Gastroesophageal sphincter (tissue), 3 donors: ENCODE data around the gene IPO13.

Experiments
- CTCF ChIP-seq, 4 experiments: fragments of 200-600 bp in 2 of 4; fragments of 450-650 bp in 2 of 4; sonication (generic) in 1 of 4; IDR thresholded peaks; one replicate each; pipeline ENCODE4 v1.5.1; 2017 to 2019; ENCODE audit warnings: antibody characterized with exemption in 4 of 4, mild to moderate bottlenecking in 2 of 4, moderate library complexity in 2 of 4
- POLR2A ChIP-seq, 2 donors: fragments of 450-650 bp; IDR thresholded peaks; one replicate each; pipeline ENCODE4 v1.6.1; 2017; ENCODE audit warnings: antibody characterized with exemption in 2 of 2, mild to moderate bottlenecking in 2 of 2, moderate library complexity in 1 of 2

GRCh38 chr1:43957407-43958040, 10.8 kb downstream of the IPO13 start:
- no peak for TF ChIP-seq CTCF (IDR thresholded peaks at IDR 0.05)
- no peak for TF ChIP-seq POLR2A (IDR thresholded peaks at IDR 0.05)
